ENCODE measurements around the gene PRPF6. TPM values are rescaled to one million over a fixed set of nuclear protein-coding genes. Genes with fewer than 3 reads are reported as not detected.

PRPF6 gene
- 80.3 and 82.0 TPM in 2 replicates for total RNA-seq

DNA sequence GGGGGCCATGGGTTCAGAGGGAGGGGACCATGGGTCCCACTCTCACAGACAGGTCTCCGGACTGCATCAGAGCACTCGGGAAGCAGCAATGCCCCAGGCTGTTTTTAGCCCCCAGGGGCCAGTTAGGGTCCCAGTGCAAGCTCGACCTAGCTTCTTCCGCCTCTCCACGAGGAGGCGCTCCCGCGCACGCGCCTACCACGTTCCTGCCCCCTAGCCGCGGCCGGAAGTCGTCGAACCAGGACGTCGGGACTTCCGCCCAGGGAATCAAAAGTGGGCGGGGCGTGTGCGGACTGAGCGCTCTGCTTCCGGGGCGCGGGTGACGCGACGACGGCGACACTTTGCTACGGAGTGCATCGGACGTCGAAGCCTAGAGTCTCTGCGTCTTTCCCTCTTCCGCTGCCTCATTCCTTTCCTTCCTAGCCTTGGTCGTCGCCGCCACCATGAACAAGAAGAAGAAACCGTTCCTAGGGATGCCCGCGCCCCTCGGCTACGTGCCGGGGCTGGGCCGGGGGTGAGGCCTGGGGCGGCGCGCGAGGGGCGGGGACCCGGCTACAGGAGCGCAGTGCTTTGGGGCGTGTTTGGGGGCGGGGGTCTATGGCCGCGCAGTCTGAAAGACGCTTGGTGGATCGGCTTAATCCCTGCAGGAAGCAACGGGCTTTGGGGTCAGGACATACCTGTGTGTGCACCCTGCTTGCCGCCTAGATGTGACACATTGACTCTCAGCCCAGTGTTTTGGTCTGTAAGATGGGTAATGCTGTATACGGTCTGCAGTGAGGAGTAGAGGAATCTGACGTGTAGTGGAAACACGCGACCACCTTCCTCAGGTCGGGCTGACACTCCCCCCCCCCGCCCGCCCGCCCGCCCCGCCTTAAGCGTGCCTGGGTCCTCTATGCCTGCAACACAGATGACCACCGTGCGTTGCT is at the start of gene PRPF6:
PRPF6 (plus strand) TSS at position 327 of the 923 bp plus-strand sequence; CDS start at position 441, 114 bp downstream.

GRCh38 chr20:63955827-63956663 is 24.9 kb upstream of the PRPF6 start, which contains the start of gene UCKL1:
Gene UCKL1, minus strand, starts transcription at chr20:63956416. Its CDS starts 44 bp downstream, at chr20:63956372.

DNA sequence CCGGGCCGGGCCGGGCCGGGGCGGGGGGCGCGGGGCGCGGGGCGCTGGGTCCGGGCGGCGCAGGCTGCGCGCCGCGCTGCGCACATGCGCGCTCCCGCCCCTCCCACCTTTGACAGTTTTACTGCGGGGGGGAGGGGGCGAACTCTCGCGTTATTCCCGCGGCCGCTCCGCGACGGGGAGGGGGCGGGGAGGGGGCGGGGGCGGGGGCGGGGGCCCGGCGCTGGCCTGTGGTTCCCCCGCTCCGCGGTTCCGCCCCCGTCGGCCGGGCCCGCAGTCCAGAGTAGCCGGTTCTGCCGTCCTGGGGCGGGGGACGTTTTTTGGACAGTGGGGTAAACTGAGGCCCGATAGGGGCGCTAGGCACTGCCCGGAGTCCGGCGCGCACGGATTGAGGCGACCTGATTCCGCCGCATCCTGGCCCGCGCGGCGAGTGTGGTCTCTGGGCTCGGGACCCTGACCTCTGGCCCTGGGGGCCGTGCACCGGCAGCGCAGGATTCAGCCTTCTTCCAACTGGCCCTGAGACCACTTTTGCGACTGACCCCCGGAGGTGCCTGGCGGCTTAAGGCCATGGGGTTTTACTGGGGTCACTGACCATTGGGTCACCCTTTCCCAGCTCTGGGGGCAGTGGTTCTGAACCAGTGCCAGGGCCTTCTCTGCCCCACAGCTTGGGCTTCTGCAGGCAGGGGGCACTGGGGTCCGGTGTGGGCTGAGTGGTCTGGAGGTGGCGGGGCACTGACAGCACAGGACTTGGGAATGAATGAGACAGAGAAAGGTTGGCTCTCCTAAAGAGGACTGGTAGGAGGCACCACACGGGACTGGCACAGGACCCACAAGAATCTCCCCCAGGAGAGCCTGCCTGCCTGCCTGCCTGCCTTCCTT is 10.9 kb upstream of the PRPF6 start, which contains the start of gene ZNF512B:
ZNF512B (minus strand) TSS at position 93 of the 876 bp plus-strand sequence. CDS start 1,980 bp downstream, outside the sequence.

GRCh38 chr20:63979557-63980316 is 1.2 kb upstream of the PRPF6 start, which contains the start of gene SAMD10:
Gene SAMD10, minus strand, starts transcription at chr20:63979642. Its CDS starts 175 bp downstream, at chr20:63979467.

DNA sequence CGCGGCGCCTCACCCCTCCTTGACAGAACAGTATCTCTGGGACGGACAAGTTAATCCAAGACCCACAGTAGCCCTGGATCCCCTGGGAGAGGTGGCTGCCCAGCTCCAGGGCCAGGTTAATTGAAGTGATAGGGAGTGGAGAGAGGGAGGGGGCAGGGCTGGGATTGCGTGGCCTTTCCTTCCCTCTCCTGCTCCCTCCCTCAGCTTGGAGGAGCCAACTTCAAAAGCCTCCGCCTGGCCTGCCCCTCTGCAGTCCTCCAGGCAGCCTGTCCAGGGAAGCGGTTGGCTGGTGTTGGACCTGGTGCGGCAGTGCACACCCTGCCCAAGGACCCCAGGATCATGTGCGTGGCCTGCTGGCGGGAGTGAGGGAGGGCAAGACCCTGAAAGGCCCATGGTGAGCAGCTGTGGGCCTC is 55.0 kb downstream of the PRPF6 start, which contains the start of gene C20orf204:
C20orf204 (plus strand) TSS at position 250 of the 413 bp plus-strand sequence; CDS start at position 392, 142 bp downstream.

DNA sequence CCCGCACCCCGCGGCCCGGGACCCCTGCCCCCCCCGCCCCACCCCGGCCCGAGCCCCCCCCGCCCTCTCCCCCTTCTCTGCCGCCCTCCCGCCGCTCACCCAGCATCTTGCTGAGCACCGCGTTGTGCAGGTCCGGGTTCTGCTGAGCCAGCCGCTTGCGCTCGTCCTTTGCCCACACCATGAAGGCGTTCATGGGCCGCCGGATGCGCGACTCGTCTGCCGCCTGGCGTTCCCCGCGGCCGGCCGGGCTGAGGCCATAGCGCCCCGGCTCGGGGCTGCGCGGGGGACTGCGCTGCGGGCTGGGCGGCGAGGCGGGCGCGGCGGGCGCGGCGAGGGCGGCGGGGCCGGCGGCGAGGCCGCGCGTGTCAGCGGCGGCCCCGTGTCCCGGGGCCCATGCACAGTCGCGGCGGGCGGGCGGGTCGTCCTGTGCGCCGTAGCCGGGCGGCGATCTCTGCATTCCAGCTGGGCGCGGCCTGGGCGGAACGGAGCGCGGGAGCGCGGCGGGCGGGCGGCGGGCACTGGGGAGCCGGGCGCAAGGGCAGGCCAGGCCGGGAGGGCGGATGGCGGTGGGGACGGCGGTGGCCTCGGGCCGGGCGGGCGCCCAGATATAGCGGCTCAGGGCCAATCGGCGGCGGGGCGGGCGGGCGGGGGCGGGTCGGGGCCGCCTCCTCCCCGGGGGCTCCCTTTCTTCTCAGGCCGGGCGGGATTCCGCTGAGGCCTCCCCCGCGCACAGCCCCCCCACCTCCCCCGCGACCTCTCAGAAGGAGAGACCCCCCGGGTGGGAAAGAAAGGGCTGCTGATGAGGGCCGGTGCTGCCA is 68.3 kb downstream of the PRPF6 start, which contains the start of gene SOX18:
SOX18 (minus strand) TSS at position 580 of the 818 bp plus-strand sequence; CDS start at position 457, 123 bp downstream.

GRCh38 chr20:64062596-64063388 is 81.9 kb downstream of the PRPF6 start, which contains the start of gene TCEA2:
Gene TCEA2, plus strand, starts transcription at chr20:64063198. Its CDS starts 115 bp downstream, at chr20:64063313.

GRCh38 chr20:64079273-64080012 is 98.5 kb downstream of the PRPF6 start, which contains the start of gene RGS19:
Gene RGS19, minus strand, starts transcription at chr20:64079518. Its CDS starts 2,632 bp downstream, at chr20:64076886.

GRCh38 chr20:64080013-64080812 is 99.3 kb downstream of the PRPF6 start, which contains the start of gene OPRL1:
Gene OPRL1, plus strand, starts transcription at chr20:64080082. Its CDS starts 12,639 bp downstream, at chr20:64092721.

Other genes with a start within 250 kb of the PRPF6 start
- gene LIME1, start 244.5 kb upstream of the PRPF6 start, total RNA-seq, result 2.1 TPM in 2 replicates
- gene SLC2A4RG, start 241.4 kb upstream of the PRPF6 start, total RNA-seq, result 19.3 and 21.5 TPM in 2 replicates
- gene ZBTB46, start 149.9 kb upstream of the PRPF6 start, total RNA-seq, result 1.9 and 3.3 TPM in 2 replicates
- gene ABHD16B, start 119.6 kb upstream of the PRPF6 start, total RNA-seq, result not detected in 2 replicates
- gene TPD52L2, start 115.9 kb upstream of the PRPF6 start, total RNA-seq, result 139 and 147 TPM in 2 replicates
- gene DNAJC5, start 86.0 kb upstream of the PRPF6 start, total RNA-seq, result 61.3 and 81.0 TPM in 2 replicates
- 15.7 and 19.2 TPM in 2 replicates for gene UCKL1, start 24.7 kb upstream of the PRPF6 start, total RNA-seq
- gene ZNF512B, start 11.2 kb upstream of the PRPF6 start, total RNA-seq, result 7.0 and 7.2 TPM in 2 replicates
- 1.2 and 1.4 TPM in 2 replicates for gene SAMD10, start 1.5 kb upstream of the PRPF6 start, total RNA-seq
- 0.75 and 1.1 TPM in 2 replicates for gene C20orf204, start 55.0 kb downstream of the PRPF6 start, total RNA-seq
- 0.56 and 0.66 TPM in 2 replicates for gene SOX18, start 68.5 kb downstream of the PRPF6 start, total RNA-seq
- 28.1 and 29.8 TPM in 2 replicates for gene TCEA2, start 82.1 kb downstream of the PRPF6 start, total RNA-seq
- gene RGS19, start 98.4 kb downstream of the PRPF6 start, total RNA-seq, result 5.7 and 8.0 TPM in 2 replicates
- gene OPRL1, start 99.0 kb downstream of the PRPF6 start, total RNA-seq, result 0.40 and 1.4 TPM in 2 replicates
- gene LKAAEAR1, start 103.3 kb downstream of the PRPF6 start, total RNA-seq, result not detected in 2 replicates
- not detected in 2 replicates for gene NPBWR2, start 126.4 kb downstream of the PRPF6 start, total RNA-seq
- not detected in 2 replicates for gene MYT1, start 183.3 kb downstream of the PRPF6 start, total RNA-seq

Measured in aortic smooth muscle cell (primary cell).